H9 (cell line): Measurements from ENCODE around the gene ABCF1. TPM values are rescaled to one million over a fixed set of nuclear protein-coding genes. Genes with fewer than 3 reads are reported as not detected.

ENCODE experiments used
- DNase-seq: peaks from one replicate; pipeline ENCODE4 v3.0.0-alpha.2; 2017
- H2AFZ ChIP-seq: one replicate; pipeline ENCODE4 v1.6.1; 2013; ENCODE audit warnings: mild to moderate bottlenecking, low read length, control low read depth, moderate library complexity
- H2AK5ac ChIP-seq: 2 replicates; pipeline ENCODE4 v1.6.1; 2013; ENCODE audit warnings: low read length, control low read depth, mixed read lengths; ENCODE audit not compliant: insufficient read length
- H2BK120ac ChIP-seq: one replicate; pipeline ENCODE4 v1.6.1; 2013; ENCODE audit warnings: low read depth, mild to moderate bottlenecking, low read length, control low read depth, inconsistent platforms; ENCODE audit not compliant: poor library complexity, severe bottlenecking
- H2BK12ac ChIP-seq: 2 replicates; pipeline ENCODE4 v1.6.1; 2013; ENCODE audit warnings: low read length, control low read depth, mixed read lengths, low read depth; ENCODE audit not compliant: insufficient read length
- H2BK15ac ChIP-seq: 2 replicates; pipeline ENCODE4 v1.6.1; 2013; ENCODE audit warnings: low read depth, low read length, control low read depth
- H2BK20ac ChIP-seq: one replicate; pipeline ENCODE4 v1.6.1; 2013; ENCODE audit warnings: low read depth, mild to moderate bottlenecking, low read length, control low read depth, inconsistent platforms; ENCODE audit not compliant: poor library complexity, severe bottlenecking
- H2BK5ac ChIP-seq: 2 replicates; pipeline ENCODE4 v1.6.1; 2013; ENCODE audit warnings: low read length, control low read depth, mixed read lengths; ENCODE audit not compliant: insufficient read length
- H3K14ac ChIP-seq: 2 replicates; pipeline ENCODE4 v1.6.1; 2013; ENCODE audit warnings: low read length, control low read depth; ENCODE audit not compliant: insufficient read depth
- H3K18ac ChIP-seq: 2 replicates; pipeline ENCODE4 v1.6.1; 2013; ENCODE audit warnings: low read depth, mild to moderate bottlenecking, mixed read lengths, low read length, control low read depth; ENCODE audit not compliant: insufficient read length
- H3K23ac ChIP-seq: 2 replicates; pipeline ENCODE4 v1.6.1; 2013; ENCODE audit warnings: low read length, control low read depth, mixed read lengths, low read depth; ENCODE audit not compliant: insufficient read length
- H3K23me2 ChIP-seq: 2 replicates; pipeline ENCODE4 v1.6.1; 2013; ENCODE audit warnings: low read depth, mild to moderate bottlenecking, mixed read lengths, low read length, control low read depth; ENCODE audit not compliant: insufficient read length, poor library complexity, severe bottlenecking
- H3K27ac ChIP-seq: 2 replicates; pipeline ENCODE4 v1.5.1; 2013; ENCODE audit warnings: low read length, control low read depth, mixed read lengths, low read depth; ENCODE audit not compliant: insufficient read length
- H3K27me3 ChIP-seq: 2 replicates; pipeline ENCODE4 v1.6.1; 2013; ENCODE audit warnings: low read length, control low read depth, inconsistent platforms; ENCODE audit not compliant: insufficient read depth
- H3K4ac ChIP-seq: 2 replicates; pipeline ENCODE4 v1.6.1; 2013; ENCODE audit warnings: low read depth, mild to moderate bottlenecking, control low read depth, inconsistent platforms, low read length, moderate library complexity
- H3K4me1 ChIP-seq: 2 replicates; pipeline ENCODE4 v1.6.1; 2013; ENCODE audit warnings: low read length, control low read depth, inconsistent platforms; ENCODE audit not compliant: insufficient read depth
- H3K4me2 ChIP-seq: 2 replicates; pipeline ENCODE4 v1.6.1; 2013; ENCODE audit warnings: low read length, control low read depth, mixed read lengths; ENCODE audit not compliant: insufficient read length, insufficient read depth
- H3K56ac ChIP-seq: 2 replicates; pipeline ENCODE4 v1.6.1; 2013; ENCODE audit warnings: low read depth, mild to moderate bottlenecking, mixed read lengths, low read length, control low read depth; ENCODE audit not compliant: insufficient read length
- H3K79me1 ChIP-seq: 2 replicates; pipeline ENCODE4 v1.6.1; 2013; ENCODE audit warnings: low read depth, mild to moderate bottlenecking, moderate library complexity, low read length, control low read depth, inconsistent platforms; ENCODE audit not compliant: insufficient read depth, poor library complexity, severe bottlenecking
- H3K79me2 ChIP-seq: 2 replicates; pipeline ENCODE4 v1.6.1; 2013; ENCODE audit warnings: low read length, control low read depth, inconsistent platforms; ENCODE audit not compliant: insufficient read depth
- H3K9ac ChIP-seq: 2 replicates; pipeline ENCODE4 v1.6.1; 2013; ENCODE audit warnings: low read length, control low read depth, mixed read lengths; ENCODE audit not compliant: insufficient read length; ENCODE audit errors: extremely low read depth
- H3K9me3 ChIP-seq: one replicate; pipeline ENCODE4 v1.6.1; 2013; ENCODE audit warnings: low read depth, low read length, inconsistent platforms; ENCODE audit not compliant: control insufficient read depth
- H3T11ph ChIP-seq: one replicate; pipeline ENCODE4 v1.6.1; 2013; ENCODE audit warnings: mild to moderate bottlenecking, low read length, control low read depth, inconsistent platforms
- H4K20me1 ChIP-seq: one replicate; pipeline ENCODE4 v1.6.1; 2013; ENCODE audit not compliant: control insufficient read depth, insufficient read length, insufficient read depth
- H4K5ac ChIP-seq: 2 replicates; pipeline ENCODE4 v1.6.1; 2013; ENCODE audit warnings: low read depth, mild to moderate bottlenecking, mixed read lengths, low read length, control low read depth; ENCODE audit not compliant: insufficient read length
- H4K8ac ChIP-seq: replicated peaks from 2 replicates; pipeline ENCODE4 v1.6.1; 2013; ENCODE audit warnings: low read length, control low read depth, mixed read lengths, low read depth; ENCODE audit not compliant: insufficient read length
- H4K91ac ChIP-seq: 2 replicates; pipeline ENCODE4 v1.6.1; 2013; ENCODE audit warnings: low read depth, mild to moderate bottlenecking, moderate library complexity, mixed read lengths, low read length, control low read depth; ENCODE audit not compliant: insufficient read length
- H3K27ac Mint-ChIP-seq, 3 experiments: 2 replicates in 2 of 3; 3 replicates in 1 of 3; pipeline ENCODE4 v1.8.0; 2020 to 2021; ENCODE audit warnings: mixed read lengths in 3 of 3, mild to moderate bottlenecking in 1 of 3, moderate library complexity in 1 of 3
- H3K27me3 Mint-ChIP-seq: 2 replicates; pipeline ENCODE4 v1.8.0; 2021; ENCODE audit warnings: low read depth, mild to moderate bottlenecking, moderate library complexity, mixed read lengths
- H3K36me3 Mint-ChIP-seq, 3 experiments: 2 replicates in 2 of 3; 3 replicates in 1 of 3; pipeline ENCODE4 v1.8.0; 2020 to 2021; ENCODE audit warnings: low read depth in 3 of 3, mixed read lengths in 3 of 3; ENCODE audit not compliant: insufficient read depth in 1 of 3
- H3K4me1 Mint-ChIP-seq, 2 experiments: 2 replicates each; pipeline ENCODE4 v1.8.0; 2020; ENCODE audit warnings: mixed read lengths in 2 of 2
- H3K4me3 Mint-ChIP-seq, 2 experiments: 2 replicates in 1 of 2; 3 replicates in 1 of 2; pipeline ENCODE4 v1.8.0; 2020 to 2021; ENCODE audit warnings: mild to moderate bottlenecking in 2 of 2, mixed read lengths in 2 of 2, moderate library complexity in 1 of 2
- H3K9me3 Mint-ChIP-seq, 2 experiments: 2 replicates in 1 of 2; 3 replicates in 1 of 2; pipeline ENCODE4 v1.8.0; 2020; ENCODE audit warnings: mild to moderate bottlenecking in 2 of 2, mixed read lengths in 2 of 2, moderate library complexity in 1 of 2
- total RNA-seq: library from RNA; stranded (reverse); gene quantifications from 2 replicates; pipeline ENCODE4 v1.2.1, GENCODE V29; 2021
- TF ChIP-seq, protein P1 (sequence below): fragments of 200-600 bp; sonication (generic); conservative IDR thresholded peaks from 3 replicates; pipeline ENCODE4 v1.8.0; 2021; ENCODE audit warnings: antibody characterized with exemption, mild to moderate bottlenecking

Gene ABCF1
- total RNA-seq, 1 experiment from 2014 or later = 118 TPM

DNA sequence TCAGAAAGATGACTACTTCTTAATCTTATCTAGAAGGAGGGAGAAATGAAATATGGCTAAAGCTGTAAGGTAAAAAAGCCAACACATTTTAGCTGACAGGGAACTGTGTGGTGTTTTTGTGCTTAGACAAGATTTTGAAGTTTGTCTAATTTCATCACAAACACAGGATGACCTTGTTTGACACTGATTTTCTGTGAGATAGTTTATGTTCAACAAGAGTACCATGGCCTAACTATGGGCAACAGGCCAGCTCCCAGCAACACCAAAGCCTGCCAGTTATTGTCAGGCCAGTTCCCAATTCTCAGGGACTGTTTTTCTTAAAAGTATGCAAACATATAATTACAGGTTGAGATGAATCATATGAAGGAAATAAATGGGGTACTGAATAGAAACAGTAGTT is 5.5 kb upstream of the ABCF1 start:
- no peak overlapping the region for H4K91ac ChIP-seq
- no peaks in the 10 kb centered on the region for H3K79me2 ChIP-seq
- H3K79me1 ChIP-seq = no peaks in the 10 kb centered on the region
- no peak overlapping the region for H4K5ac ChIP-seq
- no peak overlapping the region for H2BK20ac ChIP-seq
- H2BK120ac ChIP-seq = no peak overlapping the region
- peaks cover 2% of the 10 kb centered on the region for H3K23me2 ChIP-seq
- no peak overlapping the region for H3K27ac ChIP-seq
- TF ChIP-seq, protein P1, sequence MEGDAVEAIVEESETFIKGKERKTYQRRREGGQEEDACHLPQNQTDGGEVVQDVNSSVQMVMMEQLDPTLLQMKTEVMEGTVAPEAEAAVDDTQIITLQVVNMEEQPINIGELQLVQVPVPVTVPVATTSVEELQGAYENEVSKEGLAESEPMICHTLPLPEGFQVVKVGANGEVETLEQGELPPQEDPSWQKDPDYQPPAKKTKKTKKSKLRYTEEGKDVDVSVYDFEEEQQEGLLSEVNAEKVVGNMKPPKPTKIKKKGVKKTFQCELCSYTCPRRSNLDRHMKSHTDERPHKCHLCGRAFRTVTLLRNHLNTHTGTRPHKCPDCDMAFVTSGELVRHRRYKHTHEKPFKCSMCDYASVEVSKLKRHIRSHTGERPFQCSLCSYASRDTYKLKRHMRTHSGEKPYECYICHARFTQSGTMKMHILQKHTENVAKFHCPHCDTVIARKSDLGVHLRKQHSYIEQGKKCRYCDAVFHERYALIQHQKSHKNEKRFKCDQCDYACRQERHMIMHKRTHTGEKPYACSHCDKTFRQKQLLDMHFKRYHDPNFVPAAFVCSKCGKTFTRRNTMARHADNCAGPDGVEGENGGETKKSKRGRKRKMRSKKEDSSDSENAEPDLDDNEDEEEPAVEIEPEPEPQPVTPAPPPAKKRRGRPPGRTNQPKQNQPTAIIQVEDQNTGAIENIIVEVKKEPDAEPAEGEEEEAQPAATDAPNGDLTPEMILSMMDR = no peak
- H3K56ac ChIP-seq = no peak overlapping the region
- Mint-ChIP-seq H3K36me3 (peaks cover 13 to 20% (median 15%) of the 10 kb centered on the region in 3 experiments; a peak in 6 of 7 replicates), H3K9me3 (no peaks in the 10 kb centered on the region; a peak in 1 of 5 replicates), H3K4me3 (no peak overlapping the region), H3K27me3 (peaks cover 9% of the 10 kb centered on the region), H3K27ac (no peak overlapping the region), H3K4me1 (peaks cover 5 to 11% of the 10 kb centered on the region in 2 experiments)
- no peak overlapping the region for H3K23ac ChIP-seq
- H3K4me2 ChIP-seq = no peak overlapping the region
- H2AFZ ChIP-seq = no peak overlapping the region
- no peak overlapping the region for H3K4ac ChIP-seq
- no peak for DNase-seq
- no peak overlapping the region for H3K18ac ChIP-seq
- H3K9ac ChIP-seq = no peak overlapping the region
- H2BK5ac ChIP-seq = no peak overlapping the region
- no peaks in the 10 kb centered on the region for H3K4me1 ChIP-seq
- H4K20me1 ChIP-seq = no peaks in the 10 kb centered on the region
- no peak overlapping the region for H2BK15ac ChIP-seq
- H3K9me3 ChIP-seq = no peaks in the 10 kb centered on the region
- no peak overlapping the region for H4K8ac ChIP-seq
- H3T11ph ChIP-seq = no peak overlapping the region
- no peak overlapping the region for H3K14ac ChIP-seq
- no peak overlapping the region for H2AK5ac ChIP-seq
- no peak overlapping the region for H2BK12ac ChIP-seq
- H3K27me3 ChIP-seq = no peaks in the 10 kb centered on the region
